HL-60 (cell line): ENCODE measurements around the gene ST6GALNAC3.

Source experiments
- DNase-seq, 2 experiments: peaks; one replicate each; pipeline ENCODE4 v3.0.0-alpha.2; 2010 to 2020; ENCODE audit warnings: low read depth in 1 of 2, low spot score in 1 of 2
- H3K27ac ChIP-seq: fragments of 250-450 bp; sonication (Bioruptor Pico); replicated peaks from 2 replicates; pipeline ENCODE4 v1.5.1; 2020; ENCODE audit warnings: mild to moderate bottlenecking, moderate library complexity
- H3K27me3 ChIP-seq: fragments of 250-450 bp; sonication (Bioruptor Pico); 2 replicates; pipeline ENCODE4 v1.5.1; 2021; ENCODE audit warnings: mild to moderate bottlenecking, moderate library complexity; ENCODE audit not compliant: insufficient read depth, poor library complexity, severe bottlenecking
- H3K4me3 ChIP-seq: replicated peaks from 2 replicates; pipeline ENCODE4 v1.5.1; 2011; ENCODE audit warnings: mild to moderate bottlenecking, control low read depth, low read length; ENCODE audit not compliant: insufficient read depth
- CTCF ChIP-seq: IDR thresholded peaks from one replicate; pipeline ENCODE4 v1.5.1; 2011; ENCODE audit warnings: low read length, control low read depth, inconsistent platforms; ENCODE audit not compliant: insufficient read depth
- GABPA ChIP-seq: IDR thresholded peaks from 2 replicates; pipeline ENCODE4 v1.6.1; 2012; ENCODE audit warnings: low read depth
- POLR2AphosphoS5 ChIP-seq: IDR thresholded peaks from 2 replicates; pipeline ENCODE4 v1.6.1; 2012; ENCODE audit warnings: low read depth
- REST ChIP-seq: IDR thresholded peaks from 2 replicates; pipeline ENCODE4 v1.6.1; 2012; ENCODE audit warnings: low read depth; ENCODE audit not compliant: insufficient replicate concordance
- SPI1 ChIP-seq: IDR thresholded peaks from 2 replicates; pipeline ENCODE4 v1.6.1; 2012; ENCODE audit warnings: low read depth, mild to moderate bottlenecking, borderline replicate concordance

ST6GALNAC3 gene

GRCh38 chr1:76158126-76158525, 83.6 kb downstream of the ST6GALNAC3 start:
- no peak for DNase-seq
- Histone ChIP-seq H3K27me3 (no peaks in the 10 kb centered on the region), H3K27ac (no peak overlapping the region), H3K4me3 (no peak overlapping the region)
- no peak for TF ChIP-seq GABPA
- TF ChIP-seq POLR2AphosphoS5 = no peak
- TF ChIP-seq REST = no peak
- TF ChIP-seq SPI1 = no peak
- no peak for TF ChIP-seq CTCF

- TF ChIP-seq GABPA (no peak), CTCF (no peak), REST (no peak), SPI1 (no peak), POLR2AphosphoS5 (no peak)
- DNase-seq = no peak
- Histone ChIP-seq H3K27me3 (no peaks in the 10 kb centered on the region), H3K27ac (no peak overlapping the region), H3K4me3 (no peak overlapping the region)
These were observed 85.7 kb downstream of the ST6GALNAC3 start for GRCh38 chr1:76160225-76160624.

- DNase-seq = no peak
- TF ChIP-seq CTCF = no peak
- no peak for TF ChIP-seq REST
- TF ChIP-seq POLR2AphosphoS5 = no peak
- no peak overlapping the region for H3K27ac ChIP-seq
- no peak overlapping the region for H3K4me3 ChIP-seq
- no peaks in the 10 kb centered on the region for H3K27me3 ChIP-seq
These were observed 86.9 kb downstream of the ST6GALNAC3 start for GRCh38 chr1:76161451-76161850.
